ENCODE results near the gene USF3.

- TF ChIP-seq CTCF (IDR thresholded peaks at IDR 0.05): no peak
- TF ChIP-seq POLR2AphosphoS5 (IDR thresholded peaks at IDR 0.05): no peak
- TF ChIP-seq POLR2A (IDR thresholded peaks at IDR 0.05): no peak
- no peak for TF ChIP-seq EP300 (IDR thresholded peaks at IDR 0.05)
These were observed 47.1 kb downstream of the USF3 start for GRCh38 chr3:113649174-113649845.

Data from upper lobe of left lung (tissue), 4 donors.